CD14-positive monocyte (primary cell): ENCODE results near the gene MAML3. TPM values are rescaled to one million over a fixed set of nuclear protein-coding genes. Genes with fewer than 3 reads are reported as not detected.

ENCODE experiments used
- DNase-seq, 3 donors: peaks; one replicate each; pipeline ENCODE4 v3.0.0-alpha.2; 2011 to 2022
- H2AFZ ChIP-seq: 2 replicates; pipeline ENCODE4 v1.6.0; 2012; ENCODE audit warnings: mild to moderate bottlenecking, low read depth, low read length, inconsistent platforms; ENCODE audit not compliant: insufficient read depth, poor library complexity, severe bottlenecking
- H3K27ac ChIP-seq, 2 donors: 1 replicate in 1 of 2; 2 replicates in 1 of 2; pipeline ENCODE4 v1.5.1; 2012 to 2013; ENCODE audit warnings: low read length in 2 of 2, control low read depth in 1 of 2, inconsistent platforms in 1 of 2, low read depth in 1 of 2, mild to moderate bottlenecking in 1 of 2
- H3K27me3 ChIP-seq, 2 donors: one replicate each; pipeline versions ENCODE4 v1.6.0 to v1.6.1; 2011 to 2013; ENCODE audit warnings: low read length in 2 of 2; ENCODE audit not compliant: control insufficient read depth in 2 of 2, insufficient read depth in 2 of 2
- H3K36me3 ChIP-seq, 2 donors: replicated peaks in 1 of 2; 1 replicate in 1 of 2; 2 replicates in 1 of 2; pipeline versions ENCODE4 v1.5.1 to v1.6.1; 2012 to 2013; ENCODE audit warnings: low read length in 2 of 2, control low read depth in 1 of 2, inconsistent platforms in 1 of 2, mild to moderate bottlenecking in 1 of 2; ENCODE audit not compliant: insufficient read depth in 2 of 2, control insufficient read depth in 1 of 2
- H3K4me1 ChIP-seq, 2 donors: 1 replicate in 1 of 2; 2 replicates in 1 of 2; pipeline versions ENCODE4 v1.5.1 to v1.6.1; 2012 to 2013; ENCODE audit warnings: low read length in 2 of 2, control low read depth in 1 of 2, inconsistent platforms in 1 of 2, mild to moderate bottlenecking in 1 of 2, moderate library complexity in 1 of 2; ENCODE audit not compliant: insufficient read depth in 2 of 2, control insufficient read depth in 1 of 2
- H3K4me2 ChIP-seq: replicated peaks from 2 replicates; pipeline ENCODE3; 2012; ENCODE audit warnings: low read length, moderate library complexity, mild to moderate bottlenecking; ENCODE audit not compliant: poor library complexity, severe bottlenecking; ENCODE audit errors: extremely low read depth
- H3K4me3 ChIP-seq, 3 experiments: fragments of 200-600 bp in 1 of 3; sonication (generic) in 1 of 3; replicated peaks in 1 of 3; 1 replicate in 2 of 3; 2 replicates in 1 of 3; pipeline ENCODE4 v1.5.1; 2011 to 2013; ENCODE audit warnings: low read length in 3 of 3, mild to moderate bottlenecking in 3 of 3, control low read depth in 2 of 3, low read depth in 2 of 3, inconsistent platforms in 1 of 3, moderate library complexity in 1 of 3
- H3K79me2 ChIP-seq: 2 replicates; pipeline ENCODE4 v1.6.0; 2012; ENCODE audit warnings: mild to moderate bottlenecking, control low read depth, inconsistent platforms, low read length, moderate library complexity; ENCODE audit not compliant: insufficient read depth
- H3K9ac ChIP-seq: 2 replicates; pipeline ENCODE4 v1.6.0; 2017; ENCODE audit warnings: low read length, mild to moderate bottlenecking; ENCODE audit not compliant: insufficient read depth, poor library complexity, severe bottlenecking
- H3K9me3 ChIP-seq, 2 donors: replicated peaks in 1 of 2; 1 replicate in 1 of 2; 2 replicates in 1 of 2; pipeline versions ENCODE4 v1.5.1 to v1.6.1; 2012 to 2013; ENCODE audit warnings: low read length in 2 of 2, control low read depth in 1 of 2; ENCODE audit not compliant: control insufficient read depth in 1 of 2, insufficient read depth in 1 of 2
- H4K20me1 ChIP-seq: 2 replicates; pipeline ENCODE4 v1.6.0; 2012; ENCODE audit warnings: mild to moderate bottlenecking, low read length, control low read depth, moderate library complexity; ENCODE audit not compliant: insufficient read depth
- H3K27ac Mint-ChIP-seq, 7 donors: one replicate each; pipeline ENCODE4 v1.8.0; 2020; ENCODE audit warnings: mild to moderate bottlenecking in 7 of 7, mixed read lengths in 7 of 7, moderate library complexity in 6 of 7, inconsistent platforms in 2 of 7
- H3K27me3 Mint-ChIP-seq, 3 donors: one replicate each; pipeline ENCODE4 v1.8.0; 2021 to 2022; ENCODE audit warnings: low read depth in 3 of 3, mild to moderate bottlenecking in 3 of 3, mixed read lengths in 3 of 3, moderate library complexity in 3 of 3, inconsistent platforms in 1 of 3
- H3K36me3 Mint-ChIP-seq, 2 donors: one replicate each; pipeline ENCODE4 v1.8.0; 2020; ENCODE audit warnings: mixed read lengths in 2 of 2, inconsistent platforms in 1 of 2, mild to moderate bottlenecking in 1 of 2
- H3K4me1 Mint-ChIP-seq: one replicate; pipeline ENCODE4 v1.8.0; 2020; ENCODE audit warnings: mild to moderate bottlenecking, mixed read lengths
- H3K4me3 Mint-ChIP-seq, 2 donors: one replicate each; pipeline ENCODE4 v1.8.0; 2020; ENCODE audit warnings: mild to moderate bottlenecking in 2 of 2, mixed read lengths in 2 of 2, moderate library complexity in 1 of 2
- H3K9me3 Mint-ChIP-seq, 7 donors: one replicate each; pipeline ENCODE4 v1.8.0; 2020 to 2022; ENCODE audit warnings: mixed read lengths in 7 of 7, mild to moderate bottlenecking in 6 of 7, moderate library complexity in 6 of 7, inconsistent platforms in 2 of 7
- WGBS: methylation state at CpG from one replicate; pipeline ENCODE4 v1.1.5; 2013; ENCODE audit warnings: missing lambda C conversion rate; ENCODE audit not compliant: insufficient coverage; 5-methylcytosine and 5-hydroxymethylcytosine counted together
- intact Hi-C, 2 donors: fragments of 100-400 bp; cut with micrococcal nuclease; formaldehyde crosslinking; loops; one replicate each; pipeline versions ENCODE4 v1.15.0 to v1.15.1; 2023
- polyA plus RNA-seq, 3 donors: library from polyadenylated mRNA; depleted of rRNA in 1 of 3; unstranded in 2 of 3; stranded (reverse) in 1 of 3; fragments of 300-500 nt in 2 of 3; fragments of >200 nt in 1 of 3; fragmentation: Illumina TruSeq in 2 of 3; gene quantifications; 1 replicate in 2 of 3; 2 replicates in 1 of 3; pipeline ENCODE4 v1.2.3, GENCODE V29; 2012 to 2021
- TF ChIP-seq, protein P1 (sequence below): fragments of 200-600 bp; IDR thresholded peaks from one replicate; pipeline ENCODE4 v1.8.0; 2022; ENCODE audit warnings: antibody characterized with exemption, mild to moderate bottlenecking

MAML3 gene
- polyA plus RNA-seq, 3 donors: 1.5 to 6.5 (median 2.3) TPM

DNA sequence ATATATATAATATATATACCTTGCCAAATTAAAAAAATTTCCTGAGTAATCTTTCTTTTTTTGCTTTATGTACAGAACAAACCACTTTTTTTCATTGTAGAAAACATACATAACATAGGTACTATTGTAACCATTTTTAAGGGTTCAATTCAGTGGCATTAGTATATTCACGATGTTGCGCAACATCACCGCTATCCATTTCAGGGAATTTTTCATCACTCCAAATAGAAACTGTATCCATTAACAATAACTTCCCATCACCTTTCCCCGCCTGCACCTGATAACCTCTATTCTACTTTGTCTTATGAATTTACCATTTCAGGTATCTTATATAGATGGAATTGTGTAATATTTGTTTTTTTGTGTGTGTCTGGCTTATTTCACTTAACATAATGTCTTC, 363.7 kb downstream of the MAML3 start:
- Histone ChIP-seq H3K27ac (no peak overlapping the region), H3K4me1 (peaks cover 5 to 17% of the 10 kb centered on the region in 2 donors), H2AFZ (no peak overlapping the region), H3K4me3 (no peak overlapping the region), H3K79me2 (no peaks in the 10 kb centered on the region), H3K27me3 (no peaks in the 10 kb centered on the region), H3K9ac (no peak overlapping the region), H3K36me3 (no peaks in the 10 kb centered on the region), H3K4me2 (no peak overlapping the region), H4K20me1 (peaks cover 19% of the 10 kb centered on the region), H3K9me3 (no peaks in the 10 kb centered on the region)
- H3K4me3 Mint-ChIP-seq: no peak overlapping the region
- peaks cover 0 to 2% (median 0%) of the 10 kb centered on the region in 3 donors for H3K27me3 Mint-ChIP-seq
- peaks cover 0 to 2% (median 0%) of the 10 kb centered on the region in 7 donors for H3K9me3 Mint-ChIP-seq
- no peak for DNase-seq
- WGBS: 100% methylated on average over 2 of the region's 4 CpGs
- no peak overlapping the region for H3K27ac Mint-ChIP-seq
- H3K4me1 Mint-ChIP-seq: peaks cover 23% of the 10 kb centered on the region
- intact Hi-C loops: no loop called here
- H3K36me3 Mint-ChIP-seq: peaks cover 3 to 9% of the 10 kb centered on the region in 2 donors
- TF ChIP-seq, protein P1, sequence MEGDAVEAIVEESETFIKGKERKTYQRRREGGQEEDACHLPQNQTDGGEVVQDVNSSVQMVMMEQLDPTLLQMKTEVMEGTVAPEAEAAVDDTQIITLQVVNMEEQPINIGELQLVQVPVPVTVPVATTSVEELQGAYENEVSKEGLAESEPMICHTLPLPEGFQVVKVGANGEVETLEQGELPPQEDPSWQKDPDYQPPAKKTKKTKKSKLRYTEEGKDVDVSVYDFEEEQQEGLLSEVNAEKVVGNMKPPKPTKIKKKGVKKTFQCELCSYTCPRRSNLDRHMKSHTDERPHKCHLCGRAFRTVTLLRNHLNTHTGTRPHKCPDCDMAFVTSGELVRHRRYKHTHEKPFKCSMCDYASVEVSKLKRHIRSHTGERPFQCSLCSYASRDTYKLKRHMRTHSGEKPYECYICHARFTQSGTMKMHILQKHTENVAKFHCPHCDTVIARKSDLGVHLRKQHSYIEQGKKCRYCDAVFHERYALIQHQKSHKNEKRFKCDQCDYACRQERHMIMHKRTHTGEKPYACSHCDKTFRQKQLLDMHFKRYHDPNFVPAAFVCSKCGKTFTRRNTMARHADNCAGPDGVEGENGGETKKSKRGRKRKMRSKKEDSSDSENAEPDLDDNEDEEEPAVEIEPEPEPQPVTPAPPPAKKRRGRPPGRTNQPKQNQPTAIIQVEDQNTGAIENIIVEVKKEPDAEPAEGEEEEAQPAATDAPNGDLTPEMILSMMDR: no peak

DNA sequence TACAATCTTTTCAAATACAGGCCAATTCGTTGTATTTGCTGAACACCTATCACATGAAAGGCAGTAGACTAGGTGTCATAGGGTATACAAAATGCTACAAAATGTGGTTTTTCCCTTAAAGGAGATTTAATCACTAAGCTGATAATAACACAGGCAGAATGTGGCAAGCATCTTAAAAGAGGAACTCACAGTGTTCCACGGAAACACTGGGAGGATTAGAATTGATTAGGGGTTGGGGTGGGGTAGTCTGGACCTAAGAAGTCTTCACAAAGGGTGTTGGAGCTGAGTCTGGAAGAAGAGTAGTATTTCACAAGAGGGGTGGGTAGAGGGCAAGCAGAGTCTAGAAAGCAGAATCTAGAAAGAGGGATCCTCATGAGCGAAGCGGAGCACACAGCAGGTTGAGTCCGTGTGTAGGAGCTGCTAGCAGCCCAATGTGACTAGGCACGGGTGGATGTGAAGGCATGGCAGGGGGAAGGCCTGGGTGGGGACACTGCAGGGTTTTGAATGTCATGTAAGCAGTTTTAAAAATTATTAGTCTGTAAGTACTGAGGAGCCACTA, 364.8 kb downstream of the MAML3 start:
- intact Hi-C loops: no loop called here

More for the DNA sequence above, 364.8 kb downstream of the MAML3 start:
- Mint-ChIP-seq H3K36me3 (peaks cover 7 to 12% of the 10 kb centered on the region in 2 donors), H3K27ac (peak overlapping the region in 1 of 7 donors; percentile 46), H3K4me1 (peaks cover 24% of the 10 kb centered on the region), H3K9me3 (peaks cover 0 to 2% (median 0%) of the 10 kb centered on the region in 7 donors), H3K4me3 (no peak overlapping the region), H3K27me3 (peaks cover 0 to 2% (median 0%) of the 10 kb centered on the region in 3 donors)
- Histone ChIP-seq H3K36me3 (no peaks in the 10 kb centered on the region), H2AFZ (no peak overlapping the region), H3K4me2 (no peak overlapping the region), H3K4me3 (no peak overlapping the region), H3K9me3 (no peaks in the 10 kb centered on the region), H3K27me3 (no peaks in the 10 kb centered on the region), H3K27ac (no peak overlapping the region), H3K9ac (no peak overlapping the region), H4K20me1 (peaks cover 19% of the 10 kb centered on the region), H3K4me1 (peaks cover 5 to 17% of the 10 kb centered on the region in 2 donors), H3K79me2 (no peaks in the 10 kb centered on the region)
- 59% methylated on average over 5 of the region's 6 CpGs for WGBS
- TF ChIP-seq, protein P1: no peak
- peak in 1 of 3 donors; percentile 30 for DNase-seq
